HFF-Myc (cell line): ENCODE results near the gene TP53RK.

Experiments
- DNase-seq: peaks from one replicate; pipeline ENCODE4 v3.0.0-alpha.2; 2011; ENCODE audit warnings: low read depth; ENCODE audit errors: extremely low read depth
- H3K4me3 ChIP-seq: replicated peaks from 2 replicates; pipeline ENCODE4 v1.5.1; 2011; ENCODE audit warnings: low read depth, mild to moderate bottlenecking, control low read depth, low read length
- CTCF ChIP-seq: IDR thresholded peaks from 2 replicates; pipeline ENCODE4 v1.5.1; 2012; ENCODE audit warnings: mild to moderate bottlenecking, low read depth, low read length, control low read depth; ENCODE audit errors: missing control alignments

Gene TP53RK

GRCh38 chr20:46648903-46649649 lies 40.2 kb downstream of the TP53RK start:
- no peak for TF ChIP-seq CTCF
- no peak overlapping the region for H3K4me3 ChIP-seq
- no peak for DNase-seq

- no peak for TF ChIP-seq CTCF
- no peak for DNase-seq
- no peak overlapping the region for H3K4me3 ChIP-seq
These were observed 41.8 kb downstream of the TP53RK start for GRCh38 chr20:46647469-46647868.

GRCh38 chr20:46646659-46647380 lies 42.4 kb downstream of the TP53RK start:
- H3K4me3 ChIP-seq, result no peak overlapping the region
- no peak for DNase-seq

GRCh38 chr20:46646122-46646521 lies 43.1 kb downstream of the TP53RK start:
- no peak for DNase-seq
- TF ChIP-seq CTCF, result no peak

More at GRCh38 chr20:46646659-46647380, 42.4 kb downstream of the TP53RK start:
- TF ChIP-seq CTCF, result no peak

GRCh38 chr20:46644733-46645132 lies 44.5 kb downstream of the TP53RK start:
- no peak for TF ChIP-seq CTCF
- H3K4me3 ChIP-seq, result no peak overlapping the region
- no peak for DNase-seq

More at GRCh38 chr20:46646122-46646521, 43.1 kb downstream of the TP53RK start:
- no peak overlapping the region for H3K4me3 ChIP-seq

GRCh38 chr20:46644160-46644559 lies 45.1 kb downstream of the TP53RK start:
- DNase-seq, result no peak
- no peak overlapping the region for H3K4me3 ChIP-seq
- TF ChIP-seq CTCF, result no peak
